ENCODE results near the gene LIPI. TPM values are rescaled to one million over a fixed set of nuclear protein-coding genes. Genes with fewer than 3 reads are reported as not detected.

Gene LIPI
- total and polyA plus RNA-seq, 2 of the 13 experiments (the other 11 are each of a cell fraction or from before 2014, with no cell fraction given), result not detected

DNA sequence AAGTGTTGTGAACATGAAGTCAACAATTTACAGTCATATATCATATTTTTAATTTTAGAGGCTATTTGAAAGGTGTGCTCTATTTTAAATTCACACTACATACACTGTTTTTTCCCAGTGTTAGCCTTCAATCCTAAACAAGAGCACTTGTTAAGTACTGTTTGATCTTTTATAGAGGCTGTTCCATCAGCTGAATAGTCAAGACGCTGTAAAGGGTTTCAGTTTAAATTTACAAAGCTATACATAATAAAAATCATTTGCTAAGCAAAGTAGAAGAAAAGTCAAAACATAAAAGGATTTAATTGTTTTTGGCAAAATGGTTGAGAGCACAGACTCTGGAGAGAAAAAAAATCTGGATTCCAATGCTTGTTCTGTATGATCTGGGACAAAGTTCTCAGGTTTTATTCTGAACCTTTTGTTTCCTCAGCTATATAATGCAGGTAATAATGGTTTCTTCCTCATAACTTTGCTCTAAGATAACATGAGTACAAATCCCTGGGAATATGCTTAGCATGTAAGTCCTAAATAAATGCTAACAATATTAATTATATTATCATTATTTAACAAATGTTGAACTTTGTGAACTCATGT, 49.5 kb upstream of the LIPI start:
- Histone ChIP-seq H3K79me2 (ENCODE audit: insufficient read depth, low read length) (no peaks in the 10 kb centered on the region), H3K36me3 (replicated peaks in 1 of 2; ENCODE audit: control insufficient read depth in 1 of 2, insufficient read depth in 2 of 2, low read length in 2 of 2) (no peaks in the 10 kb centered on the region), H4K20me1 (ENCODE audit: insufficient read depth, low read length) (no peaks in the 10 kb centered on the region), H3K4me2 (ENCODE audit: low read depth, low read length) (no peak overlapping the region), H3K27me3 (ENCODE audit: control insufficient read depth in 1 of 2, insufficient read depth in 2 of 2, low read length in 2 of 2) (no peaks in the 10 kb centered on the region), H2AFZ (ENCODE audit: low read length) (no peak overlapping the region), H3K4me3 (replicated peaks in 1 of 3; ENCODE audit: insufficient read depth in 1 of 3, low read depth in 2 of 3, low read length in 3 of 3) (no peak overlapping the region), H3K9me3 (ENCODE audit: low read length) (no peaks in the 10 kb centered on the region), H3K27ac (ENCODE audit: extremely low read length, insufficient read depth, low read length) (no peak overlapping the region), H3K4me1 (ENCODE audit: insufficient read depth, low read length) (no peaks in the 10 kb centered on the region), H3K9ac (ENCODE audit: insufficient read depth, low read depth, low read length) (no peak overlapping the region)
- ATAC-seq (no peak), DNase-seq (ENCODE audit: low spot score) (no peak), FAIRE-seq (no peak)
- POLR2A ChIA-PET, result no interaction called here
- no peak for TF ChIP-seq PHF20 (CRISPR knock-in tag; IDR thresholded peaks at IDR 0.05)
- TF ChIP-seq ZNF331 (CRISPR knock-in tag; IDR thresholded peaks at IDR 0.05), result no peak
- TF ChIP-seq ZNF230 (CRISPR knock-in tag; IDR thresholded peaks at IDR 0.05), result no peak
- TF ChIP-seq ZSCAN30 (CRISPR knock-in tag; IDR thresholded peaks at IDR 0.05), result no peak
- no peak for TF ChIP-seq ZNF547 (CRISPR knock-in tag; IDR thresholded peaks at IDR 0.05)
- TF ChIP-seq, protein P1, sequence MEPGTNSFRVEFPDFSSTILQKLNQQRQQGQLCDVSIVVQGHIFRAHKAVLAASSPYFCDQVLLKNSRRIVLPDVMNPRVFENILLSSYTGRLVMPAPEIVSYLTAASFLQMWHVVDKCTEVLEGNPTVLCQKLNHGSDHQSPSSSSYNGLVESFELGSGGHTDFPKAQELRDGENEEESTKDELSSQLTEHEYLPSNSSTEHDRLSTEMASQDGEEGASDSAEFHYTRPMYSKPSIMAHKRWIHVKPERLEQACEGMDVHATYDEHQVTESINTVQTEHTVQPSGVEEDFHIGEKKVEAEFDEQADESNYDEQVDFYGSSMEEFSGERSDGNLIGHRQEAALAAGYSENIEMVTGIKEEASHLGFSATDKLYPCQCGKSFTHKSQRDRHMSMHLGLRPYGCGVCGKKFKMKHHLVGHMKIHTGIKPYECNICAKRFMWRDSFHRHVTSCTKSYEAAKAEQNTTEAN (CRISPR knock-in tag; conservative IDR thresholded peaks at IDR 0.05), result no peak
- TF ChIP-seq NFATC3 (CRISPR knock-in tag; IDR thresholded peaks at IDR 0.05), result no peak
- TF ChIP-seq ELF1 (CRISPR knock-in tag; IDR thresholded peaks at IDR 0.05), result no peak
- TF ChIP-seq ZNF772 (CRISPR knock-in tag; IDR thresholded peaks at IDR 0.05), result no peak
- no peak for TF ChIP-seq PITX1 (CRISPR knock-in tag; IDR thresholded peaks at IDR 0.05)
- TF ChIP-seq CTCF (CRISPR knock-in tag; IDR thresholded peaks at IDR 0.05), result no peak
- no peak for TF ChIP-seq NKX3-1 (CRISPR knock-in tag; IDR thresholded peaks at IDR 0.05)
- CTCF ChIA-PET (ENCODE audit: low intra/inter-chr PET ratio, low total read pairs), result interaction anchor here (1.2 kb wide), 1 partner anchor 603 kb away, joined by 4 read pairs; no protein-coding TSS in a partner anchor
- in situ Hi-C loops (cut with HindIII; ENCODE audit: extremely low pct_ligation_motif_present, low pct_unique_long_range_greater_than_20kb), result loop anchor here (25.0 kb wide), 1 partner anchor 1327 kb away; no protein-coding TSS in a partner anchor
- BruUV-seq (replicated peaks), result no TSS peak
- intact Hi-C loops (cut with micrococcal nuclease; ENCODE audit: unreplicated experiment), result no loop called here
- 0% methylated on average over 1 of the region's 1 CpG for WGBS (ENCODE audit: low lambda C conversion rate)

Measured in HepG2 (cell line).